Measurements from ENCODE around the gene DLG5. TPM values are rescaled to one million over a fixed set of nuclear protein-coding genes. Genes with fewer than 3 reads are reported as not detected.

DLG5 gene
- total and polyA plus RNA-seq, 10 of the 15 experiments (the other 5 are each of a cell fraction or from before 2014, with no cell fraction given): 0.18 to 6.6 (median 2.7) TPM

DNA sequence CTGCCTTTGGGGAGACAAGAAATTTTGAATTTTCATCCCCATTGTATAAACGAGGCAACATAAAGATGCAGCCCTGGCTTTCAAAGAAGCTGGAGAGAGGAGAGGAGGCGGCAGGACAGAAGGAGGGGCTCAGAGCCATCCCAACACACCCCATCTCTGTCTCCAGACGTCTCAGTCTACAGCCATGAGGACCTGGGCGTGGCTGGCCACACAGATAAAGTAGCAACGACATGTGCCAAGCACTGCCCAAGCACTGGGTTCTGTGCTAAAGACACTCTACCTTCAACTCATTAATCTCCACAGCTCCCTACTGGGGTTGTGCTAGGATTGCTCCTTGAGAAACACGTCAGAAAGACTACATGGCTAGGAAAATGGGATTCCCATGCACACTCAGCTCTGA lies 65.2 kb downstream of the DLG5 start (continued):
- TF ChIP-seq KDM1A (IDR thresholded peaks at IDR 0.05; ENCODE audit: borderline replicate concordance): no peak
- TF ChIP-seq TCF12 (IDR thresholded peaks at IDR 0.05; ENCODE audit: low read depth, low read length): no peak
- TF ChIP-seq CEBPB (IDR thresholded peaks at IDR 0.05; ENCODE audit: borderline replicate concordance in 1 of 2, low read depth in 2 of 2, low read length in 2 of 2): no peak

DNA sequence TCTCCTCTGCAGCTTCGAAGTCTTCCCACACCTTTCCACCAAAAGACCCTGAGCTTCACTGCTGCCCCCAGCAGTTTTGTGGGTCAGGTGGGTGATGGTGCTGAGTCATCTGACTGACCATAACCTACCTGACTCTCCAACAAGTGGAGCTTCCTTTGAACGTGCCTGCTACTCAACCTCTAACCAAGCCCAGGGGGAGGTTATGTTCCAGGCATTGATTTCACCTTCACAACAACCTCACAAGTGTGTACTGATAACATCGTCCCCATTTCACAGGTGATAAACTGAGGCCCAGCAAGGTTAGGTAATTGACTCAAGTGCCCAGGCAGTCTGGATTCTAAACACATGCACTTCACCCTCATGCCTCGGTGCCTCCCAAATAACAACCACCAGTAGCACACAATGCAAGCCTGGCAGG lies 66.7 kb downstream of the DLG5 start:
- Histone ChIP-seq H3K4me3 (no peak overlapping the region), H3K27me3 (replicated peaks in 1 of 2; ENCODE audit: control insufficient read depth in 2 of 2, insufficient read depth in 2 of 2, low read length in 1 of 2) (no peaks in the 10 kb centered on the region), H3K36me3 (ENCODE audit: control insufficient read depth in 2 of 2, insufficient read depth in 2 of 2, low read length in 1 of 2) (peaks cover 0 to 2% of the 10 kb centered on the region in 2 experiments; a peak in 1 of 4 replicates), H4K20me1 (ENCODE audit: control insufficient read depth, insufficient read depth) (no peaks in the 10 kb centered on the region), H3K9me3 (replicated peaks; ENCODE audit: control insufficient read depth, insufficient read depth, low read length) (no peaks in the 10 kb centered on the region), H3K9ac (ENCODE audit: control insufficient read depth, insufficient read depth, low read length) (no peak overlapping the region), H2AFZ (ENCODE audit: control insufficient read depth, low read depth, low read length) (no peak overlapping the region), H3K27ac (ENCODE audit: control insufficient read depth, insufficient read depth) (no peak overlapping the region), H3K79me2 (ENCODE audit: control insufficient read depth, insufficient read depth, low read length) (no peaks in the 10 kb centered on the region), H3K4me1 (ENCODE audit: control insufficient read depth, insufficient read depth, low read length) (no peaks in the 10 kb centered on the region), H3K4me2 (ENCODE audit: control insufficient read depth, insufficient read depth) (no peak overlapping the region)
- no TSS peak for BruUV-seq (replicated peaks)
- DNase-seq (ENCODE audit: low read depth, low spot score) (no peak), ATAC-seq (no peak), FAIRE-seq (no peak)
- intact Hi-C loops (cut with micrococcal nuclease; ENCODE audit: unreplicated experiment): no loop called here
- SMC1A ChIA-PET (ENCODE audit: uncharacterized antibody, unreplicated experiment): no interaction called here
- CTCF ChIA-PET: interaction anchor here (0.9 to 1.4 kb wide), 2 partner anchors 13 to 114 kb away, joined by 3 to 7 read pairs; no protein-coding TSS in a partner anchor
- POLR2A ChIA-PET: no interaction called here
- in situ Hi-C loops (cut with MboI): no loop called here
- RAD21 ChIA-PET (ENCODE audit: unreplicated experiment): no interaction called here
- WGBS (ENCODE audit: insufficient coverage, insufficient replicate concordance, low lambda C conversion rate, missing lambda C conversion rate): 47% methylated on average over 4 of the region's 4 CpGs
- no peak for TF ChIP-seq SMAD5 (IDR thresholded peaks at IDR 0.05; ENCODE audit: low read depth)
- TF ChIP-seq SREBF2 (IDR thresholded peaks at IDR 0.05; ENCODE audit: low read length): no peak
- TF ChIP-seq BHLHE40 (IDR thresholded peaks at IDR 0.05; ENCODE audit: borderline replicate concordance in 1 of 2, low read depth in 2 of 2, low read length in 1 of 2): no peak
- TF ChIP-seq BACH1 (IDR thresholded peaks at IDR 0.05; ENCODE audit: borderline replicate concordance): no peak
- TF ChIP-seq HDGF (IDR thresholded peaks at IDR 0.05): no peak
- TF ChIP-seq HDAC6 (IDR thresholded peaks at IDR 0.05; ENCODE audit: unreplicated experiment): no peak
- no peak for TF ChIP-seq TCF12 (IDR thresholded peaks at IDR 0.05; ENCODE audit: low read depth, low read length)
- TF ChIP-seq, protein P1, sequence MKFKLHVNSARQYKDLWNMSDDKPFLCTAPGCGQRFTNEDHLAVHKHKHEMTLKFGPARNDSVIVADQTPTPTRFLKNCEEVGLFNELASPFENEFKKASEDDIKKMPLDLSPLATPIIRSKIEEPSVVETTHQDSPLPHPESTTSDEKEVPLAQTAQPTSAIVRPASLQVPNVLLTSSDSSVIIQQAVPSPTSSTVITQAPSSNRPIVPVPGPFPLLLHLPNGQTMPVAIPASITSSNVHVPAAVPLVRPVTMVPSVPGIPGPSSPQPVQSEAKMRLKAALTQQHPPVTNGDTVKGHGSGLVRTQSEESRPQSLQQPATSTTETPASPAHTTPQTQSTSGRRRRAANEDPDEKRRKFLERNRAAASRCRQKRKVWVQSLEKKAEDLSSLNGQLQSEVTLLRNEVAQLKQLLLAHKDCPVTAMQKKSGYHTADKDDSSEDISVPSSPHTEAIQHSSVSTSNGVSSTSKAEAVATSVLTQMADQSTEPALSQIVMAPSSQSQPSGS (IDR thresholded peaks at IDR 0.05; ENCODE audit: low read length): no peak
- TF ChIP-seq SPI1 (IDR thresholded peaks at IDR 0.05; ENCODE audit: borderline replicate concordance, insufficient read depth, low read depth, low read length): no peak
- no peak for TF ChIP-seq CBX5 (IDR thresholded peaks at IDR 0.05; ENCODE audit: low read depth)
- no peak for TF ChIP-seq KDM1A (IDR thresholded peaks at IDR 0.05; ENCODE audit: borderline replicate concordance)
- TF ChIP-seq MYC (IDR thresholded peaks at IDR 0.05; ENCODE audit: insufficient read depth, insufficient read length, insufficient replicate concordance, low read length, severe bottlenecking): no peak
- TF ChIP-seq, protein P2, sequence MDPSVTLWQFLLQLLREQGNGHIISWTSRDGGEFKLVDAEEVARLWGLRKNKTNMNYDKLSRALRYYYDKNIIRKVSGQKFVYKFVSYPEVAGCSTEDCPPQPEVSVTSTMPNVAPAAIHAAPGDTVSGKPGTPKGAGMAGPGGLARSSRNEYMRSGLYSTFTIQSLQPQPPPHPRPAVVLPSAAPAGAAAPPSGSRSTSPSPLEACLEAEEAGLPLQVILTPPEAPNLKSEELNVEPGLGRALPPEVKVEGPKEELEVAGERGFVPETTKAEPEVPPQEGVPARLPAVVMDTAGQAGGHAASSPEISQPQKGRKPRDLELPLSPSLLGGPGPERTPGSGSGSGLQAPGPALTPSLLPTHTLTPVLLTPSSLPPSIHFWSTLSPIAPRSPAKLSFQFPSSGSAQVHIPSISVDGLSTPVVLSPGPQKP (IDR thresholded peaks at IDR 0.05; ENCODE audit: low read depth, low read length): no peak
